ENCODE measurements around the gene COL21A1.

COL21A1 gene

GRCh38 chr6:56051202-56051598 lies 196.2 kb downstream of the COL21A1 start:
- no peak for TF ChIP-seq EZH2phosphoT487 (IDR thresholded peaks at IDR 0.05; ENCODE audit: low read depth)
- no peak for TF ChIP-seq CTCF (IDR thresholded peaks at IDR 0.05; ENCODE audit: low read depth, low read length)
- Histone ChIP-seq H3K4me2 (ENCODE audit: low read length) (peak overlapping the region; percentile 56), H2AFZ (ENCODE audit: low read depth, low read length) (no peak overlapping the region), H3K36me3 (replicated peaks; ENCODE audit: low read depth, low read length) (no peaks in the 10 kb centered on the region), H3K27ac (ENCODE audit: low read length) (peak overlapping the region; percentile 47), H3K79me2 (ENCODE audit: low read length) (no peaks in the 10 kb centered on the region), H4K20me1 (ENCODE audit: insufficient read depth, low read length) (no peaks in the 10 kb centered on the region), H3K4me1 (ENCODE audit: low read length) (peaks cover 68% of the 10 kb centered on the region), H3K9ac (ENCODE audit: low read length) (peak overlapping the region; percentile 3; the same call in 1 of the 2 replicates), H3K9me3 (ENCODE audit: insufficient read depth, low read length) (no peaks in the 10 kb centered on the region), H3K27me3 (ENCODE audit: low read depth, low read length) (no peaks in the 10 kb centered on the region), H3K4me3 (ENCODE audit: low read length) (peak overlapping the region; percentile 22; the same call in 1 of the 2 replicates)

GRCh38 chr6:56050530-56051201 lies 196.7 kb downstream of the COL21A1 start:
- no peaks in the 10 kb centered on the region for H4K20me1 ChIP-seq (ENCODE audit: insufficient read depth, low read length)
- no peaks in the 10 kb centered on the region for H3K27me3 ChIP-seq (ENCODE audit: low read depth, low read length)
- no peak for TF ChIP-seq EZH2phosphoT487 (IDR thresholded peaks at IDR 0.05; ENCODE audit: low read depth)
- TF ChIP-seq CTCF (IDR thresholded peaks at IDR 0.05; ENCODE audit: low read depth, low read length): no peak
- H2AFZ ChIP-seq (ENCODE audit: low read depth, low read length): no peak overlapping the region
- H3K4me3 ChIP-seq (ENCODE audit: low read length): peak overlapping the region; percentile 22; the same call in 1 of the 2 replicates
- H3K27ac ChIP-seq (ENCODE audit: low read length): peak overlapping the region; percentile 47
- H3K9me3 ChIP-seq (ENCODE audit: insufficient read depth, low read length): no peaks in the 10 kb centered on the region
- H3K4me2 ChIP-seq (ENCODE audit: low read length): peak overlapping the region; percentile 56
- peak overlapping the region; percentile 3; the same call in 1 of the 2 replicates for H3K9ac ChIP-seq (ENCODE audit: low read length)
- H3K79me2 ChIP-seq (ENCODE audit: low read length): no peaks in the 10 kb centered on the region
- peaks cover 68% of the 10 kb centered on the region for H3K4me1 ChIP-seq (ENCODE audit: low read length)
- H3K36me3 ChIP-seq (replicated peaks; ENCODE audit: low read depth, low read length): no peaks in the 10 kb centered on the region

- no peaks in the 10 kb centered on the region for H3K79me2 ChIP-seq (ENCODE audit: low read length)
- H3K4me3 ChIP-seq (ENCODE audit: low read length): no peak overlapping the region
- H3K9me3 ChIP-seq (ENCODE audit: insufficient read depth, low read length): no peaks in the 10 kb centered on the region
- H3K27ac ChIP-seq (ENCODE audit: low read length): peak overlapping the region; percentile 25
- TF ChIP-seq EZH2phosphoT487 (IDR thresholded peaks at IDR 0.05; ENCODE audit: low read depth) (no peak), CTCF (IDR thresholded peaks at IDR 0.05; ENCODE audit: low read depth, low read length) (no peak)
- H3K4me1 ChIP-seq (ENCODE audit: low read length): peaks cover 56% of the 10 kb centered on the region
- no peaks in the 10 kb centered on the region for H4K20me1 ChIP-seq (ENCODE audit: insufficient read depth, low read length)
- peak overlapping the region; percentile 41 for H3K4me2 ChIP-seq (ENCODE audit: low read length)
- no peaks in the 10 kb centered on the region for H3K36me3 ChIP-seq (replicated peaks; ENCODE audit: low read depth, low read length)
- H2AFZ ChIP-seq (ENCODE audit: low read depth, low read length): no peak overlapping the region
- no peaks in the 10 kb centered on the region for H3K27me3 ChIP-seq (ENCODE audit: low read depth, low read length)
- H3K9ac ChIP-seq (ENCODE audit: low read length): no peak overlapping the region
Measured at GRCh38 chr6:56048601-56049000, 198.8 kb downstream of the COL21A1 start.

- H3K4me2 ChIP-seq (ENCODE audit: low read length): peak overlapping the region; percentile 41
- H3K4me1 ChIP-seq (ENCODE audit: low read length): peaks cover 50% of the 10 kb centered on the region
- H4K20me1 ChIP-seq (ENCODE audit: insufficient read depth, low read length): no peaks in the 10 kb centered on the region
- TF ChIP-seq EZH2phosphoT487 (IDR thresholded peaks at IDR 0.05; ENCODE audit: low read depth) (no peak), CTCF (IDR thresholded peaks at IDR 0.05; ENCODE audit: low read depth, low read length) (no peak)
- H3K36me3 ChIP-seq (replicated peaks; ENCODE audit: low read depth, low read length): no peaks in the 10 kb centered on the region
- peak overlapping the region; percentile 25 for H3K27ac ChIP-seq (ENCODE audit: low read length)
- no peak overlapping the region for H3K9ac ChIP-seq (ENCODE audit: low read length)
- no peak overlapping the region for H3K4me3 ChIP-seq (ENCODE audit: low read length)
- no peak overlapping the region for H2AFZ ChIP-seq (ENCODE audit: low read depth, low read length)
- H3K27me3 ChIP-seq (ENCODE audit: low read depth, low read length): no peaks in the 10 kb centered on the region
- no peaks in the 10 kb centered on the region for H3K79me2 ChIP-seq (ENCODE audit: low read length)
- H3K9me3 ChIP-seq (ENCODE audit: insufficient read depth, low read length): no peaks in the 10 kb centered on the region
Measured at GRCh38 chr6:56047931-56048540, 199.3 kb downstream of the COL21A1 start.

All from OCI-LY3 (cell line).